ENCODE data around the gene UFSP1. TPM values are rescaled to one million over a fixed set of nuclear protein-coding genes. Genes with fewer than 3 reads are reported as not detected.
A peak's percentile ranks its signal among the peaks of the same experiment; 100 is the strongest.

Gene UFSP1
- polyA plus RNA-seq, 1 donor from 2014 or later: 2.4 TPM

- Histone ChIP-seq H3K4me2 (ENCODE audit: low read length) (peak overlapping the region; percentile 48), H3F3A (ENCODE audit: insufficient read depth, low read length, poor library complexity, severe bottlenecking) (no peaks in the 10 kb centered on the region), H3K36me3 (ENCODE audit: insufficient read depth, low read length) (no peaks in the 10 kb centered on the region), H3K27me3 (ENCODE audit: insufficient read depth, low read depth, low read length) (peaks cover 28% of the 10 kb centered on the region), H3K79me2 (replicated peaks; ENCODE audit: insufficient read depth, low read length) (no peaks in the 10 kb centered on the region), H3K9ac (ENCODE audit: low read length) (peak overlapping the region; percentile 70), H3K4me3 (ENCODE audit: low read length) (peak overlapping the region; percentile 72), H2AFZ (ENCODE audit: low read depth, low read length) (peak overlapping the region; percentile 14), H3K9me3 (ENCODE audit: low read length) (no peaks in the 10 kb centered on the region), H3K9me2 (ENCODE audit: insufficient read depth, low read length) (no peaks in the 10 kb centered on the region), H4K20me1 (ENCODE audit: insufficient read depth) (no peaks in the 10 kb centered on the region), H3K27ac (ENCODE audit: low read length) (peak overlapping the region; percentile 49)
- TF ChIP-seq TAF1 (IDR thresholded peaks at IDR 0.05; ENCODE audit: low read depth): no peak
- TF ChIP-seq EZH2 (IDR thresholded peaks at IDR 0.05; ENCODE audit: borderline replicate concordance, insufficient read depth, low read length, poor library complexity, severe bottlenecking): peak; percentile 55
- TF ChIP-seq EP300 (conservative IDR thresholded peaks at IDR 0.05; ENCODE audit: poor library complexity, severe bottlenecking): peak; percentile 4
- peak; percentile 29 for TF ChIP-seq POLR2AphosphoS5 (IDR thresholded peaks at IDR 0.05)
These were observed 6.6 kb upstream of the UFSP1 start for GRCh38 chr7:100895956-100896731.

- peak within 1 kb of the TSS; percentile 84 for H3K4me2 ChIP-seq (ENCODE audit: low read length)
- H3F3A ChIP-seq (ENCODE audit: insufficient read depth, low read length, poor library complexity, severe bottlenecking): no peaks in the 10 kb centered on the region
- H3K9me3 ChIP-seq (ENCODE audit: low read length): no peaks in the 10 kb centered on the region
- no peaks in the 10 kb centered on the region for H3K79me2 ChIP-seq (replicated peaks; ENCODE audit: insufficient read depth, low read length)
- peak within 1 kb of the TSS; percentile 14 for H2AFZ ChIP-seq (ENCODE audit: low read depth, low read length)
- TF ChIP-seq MXI1 (conservative IDR thresholded peaks at IDR 0.05; ENCODE audit: poor library complexity, severe bottlenecking): no peak
- TF ChIP-seq EZH2 (IDR thresholded peaks at IDR 0.05; ENCODE audit: borderline replicate concordance, insufficient read depth, low read length, poor library complexity, severe bottlenecking): peak; percentile 7
- H4K20me1 ChIP-seq (ENCODE audit: insufficient read depth): no peaks in the 10 kb centered on the region
- H3K9me2 ChIP-seq (ENCODE audit: insufficient read depth, low read length): no peaks in the 10 kb centered on the region
- peak within 1 kb of the TSS; percentile 72 for H3K4me3 ChIP-seq (ENCODE audit: low read length)
- peak within 1 kb of the TSS; percentile 49 for H3K27ac ChIP-seq (ENCODE audit: low read length)
- H3K9ac ChIP-seq (ENCODE audit: low read length): peak within 1 kb of the TSS; percentile 70
- no peaks in the 10 kb centered on the region for H3K36me3 ChIP-seq (ENCODE audit: insufficient read depth, low read length)
- H3K27me3 ChIP-seq (ENCODE audit: insufficient read depth, low read depth, low read length): peaks cover 31% of the 10 kb centered on the region
These were observed 6.1 kb upstream of the UFSP1 start, which contains the start of gene ACHE for GRCh38 chr7:100895701-100895955. ACHE (minus strand) TSS chr7:100895888; CDS start chr7:100894232, 1,656 bp downstream.

- Histone ChIP-seq H2AFZ (ENCODE audit: low read depth, low read length) (no peak overlapping the region), H4K20me1 (ENCODE audit: insufficient read depth) (no peaks in the 10 kb centered on the region), H3K9me2 (ENCODE audit: insufficient read depth, low read length) (no peaks in the 10 kb centered on the region), H3K79me2 (replicated peaks; ENCODE audit: insufficient read depth, low read length) (no peaks in the 10 kb centered on the region), H3K9ac (ENCODE audit: low read length) (peak overlapping the region; percentile 61), H3K36me3 (ENCODE audit: insufficient read depth, low read length) (no peaks in the 10 kb centered on the region), H3K27me3 (ENCODE audit: insufficient read depth, low read depth, low read length) (peaks cover 32% of the 10 kb centered on the region), H3K4me3 (ENCODE audit: low read length) (peak overlapping the region; percentile 72), H3K4me2 (ENCODE audit: low read length) (peak overlapping the region; percentile 84), H3F3A (ENCODE audit: insufficient read depth, low read length, poor library complexity, severe bottlenecking) (no peaks in the 10 kb centered on the region), H3K27ac (ENCODE audit: low read length) (no peak overlapping the region), H3K9me3 (ENCODE audit: low read length) (no peaks in the 10 kb centered on the region)
- no peak for TF ChIP-seq MXI1 (conservative IDR thresholded peaks at IDR 0.05; ENCODE audit: poor library complexity, severe bottlenecking)
- TF ChIP-seq REST (IDR thresholded peaks at IDR 0.05; ENCODE audit: borderline replicate concordance): no peak
- TF ChIP-seq POLR2AphosphoS5 (IDR thresholded peaks at IDR 0.05): no peak
- peak; percentile 82 for TF ChIP-seq SMC3 (conservative IDR thresholded peaks at IDR 0.05; ENCODE audit: poor library complexity)
- TF ChIP-seq TAF1 (IDR thresholded peaks at IDR 0.05; ENCODE audit: low read depth): peak; percentile 30
- peak; percentile 89 for TF ChIP-seq RAD21 (conservative IDR thresholded peaks at IDR 0.05)
- no peak for TF ChIP-seq EP300 (conservative IDR thresholded peaks at IDR 0.05; ENCODE audit: poor library complexity, severe bottlenecking)
- peak; percentile 92 for TF ChIP-seq CTCF (IDR thresholded peaks at IDR 0.05; ENCODE audit: poor library complexity, severe bottlenecking)
- TF ChIP-seq EZH2 (IDR thresholded peaks at IDR 0.05; ENCODE audit: borderline replicate concordance, insufficient read depth, low read length, poor library complexity, severe bottlenecking): peak; percentile 56
These were observed 5.6 kb upstream of the UFSP1 start for GRCh38 chr7:100894860-100895700.
